ENCODE data around the gene SCN2A.

Gene SCN2A

GRCh38 chr2:165420231-165420630, 181.0 kb downstream of the SCN2A start:
- DNase-seq (ENCODE audit: low read depth), result no peak

GRCh38 chr2:165423081-165423480, 183.9 kb downstream of the SCN2A start:
- DNase-seq (ENCODE audit: low read depth), result no peak

- DNase-seq (ENCODE audit: low read depth), result no peak
These were observed 186.3 kb downstream of the SCN2A start for GRCh38 chr2:165425556-165425955.

- no peak for DNase-seq (ENCODE audit: low read depth)
These were observed 188.5 kb downstream of the SCN2A start for GRCh38 chr2:165427686-165428085.

GRCh38 chr2:165428926-165429325, 189.7 kb downstream of the SCN2A start:
- DNase-seq (ENCODE audit: low read depth), result no peak

GRCh38 chr2:165431014-165431413, 191.8 kb downstream of the SCN2A start:
- no peak for DNase-seq (ENCODE audit: low read depth)

- DNase-seq (ENCODE audit: low read depth), result no peak
These were observed 193.2 kb downstream of the SCN2A start for GRCh38 chr2:165432234-165432966.

GRCh38 chr2:165434865-165435496, 195.8 kb downstream of the SCN2A start:
- no peak for DNase-seq (ENCODE audit: low read depth)

- DNase-seq (ENCODE audit: low read depth), result no peak
These were observed 196.4 kb downstream of the SCN2A start for GRCh38 chr2:165435611-165436010.

GRCh38 chr2:165436559-165436958, 197.3 kb downstream of the SCN2A start:
- DNase-seq (ENCODE audit: low read depth), result no peak

- DNase-seq (ENCODE audit: low read depth), result no peak
These were observed 201.2 kb downstream of the SCN2A start for GRCh38 chr2:165440367-165440766.

All from T-helper 22 cell (primary cell).